ENCODE results near the gene APOB. TPM values are rescaled to one million over a fixed set of nuclear protein-coding genes. Genes with fewer than 3 reads are reported as not detected.
A peak's percentile ranks its signal among the peaks of the same experiment; 100 is the strongest.

Gene APOB
- total RNA-seq, 8 experiments from 2014 or later, result under 0.01 to 0.15 (median 0.09) TPM; not detected in 1

DNA sequence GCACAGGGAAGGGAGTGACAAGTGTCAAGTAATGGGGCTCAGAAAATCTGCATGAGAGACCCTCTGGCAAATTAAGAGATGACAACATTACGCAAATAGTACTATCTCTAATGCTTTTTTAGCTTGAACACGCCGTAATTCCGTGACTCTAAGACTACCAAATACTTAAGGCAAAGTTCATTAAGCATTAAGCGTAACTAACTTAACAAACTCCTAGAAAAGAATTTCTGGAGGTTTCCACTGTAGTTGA lies 1.2 kb downstream of the APOB start:
- in situ Hi-C loops (cut with MboI; ENCODE audit: low pct_unique_long_range_greater_than_20kb in 2 of 9, low sequenced_read_pairs in 9 of 9, unreplicated experiment in 9 of 9), result loop anchor here in 2 of 9 experiments (10.0 to 25.0 kb wide), 2 partner anchors 72 to 270 kb away; no protein-coding TSS in a partner anchor
- Histone ChIP-seq H3K27ac (no peak overlapping the region), H3K4me3 (no peak overlapping the region), H3K4me1 (replicated peaks in 1 of 2) (peaks cover 5 to 9% of the 10 kb centered on the region in 2 donors)
- ATAC-seq (replicated peaks in 6 of 8), result no peak
- 0 to 100% (median 21%) methylated on average over 1 to 5 of the region's 5 CpGs; no CpG with 5 or more reads in 2 of the 10 experiments for WGBS, 10 experiments

GRCh38 chr2:21041943-21042707 lies 1.7 kb downstream of the APOB start:
- Histone ChIP-seq H3K4me3 (no peak overlapping the region), H3K4me1 (replicated peaks in 1 of 2) (peaks cover 4 to 6% of the 10 kb centered on the region in 2 donors), H3K27ac (no peak overlapping the region)
- WGBS, 10 experiments, result 0 to 100% (median 76%) methylated on average over 1 to 11 of the region's 16 CpGs
- peak in 2 of 8 experiments; percentile 55 to 64 for ATAC-seq (replicated peaks in 6 of 8)
- in situ Hi-C loops (cut with MboI; ENCODE audit: low pct_unique_long_range_greater_than_20kb in 2 of 9, low sequenced_read_pairs in 9 of 9, unreplicated experiment in 9 of 9), result loop anchor here in 2 of 9 experiments (10.0 to 25.0 kb wide), 2 partner anchors 73 to 270 kb away; no protein-coding TSS in a partner anchor

GRCh38 chr2:21041462-21041861 lies 2.4 kb downstream of the APOB start:
- H3K4me3 ChIP-seq, result no peak overlapping the region
- WGBS, 10 experiments, result 33 to 100% (median 65%) methylated on average over 1 to 4 of the region's 4 CpGs
- in situ Hi-C loops (cut with MboI; ENCODE audit: low pct_unique_long_range_greater_than_20kb in 2 of 9, low sequenced_read_pairs in 9 of 9, unreplicated experiment in 9 of 9), result loop anchor here in 2 of 9 experiments (10.0 to 25.0 kb wide), 2 partner anchors 73 to 271 kb away; no protein-coding TSS in a partner anchor
- ATAC-seq (replicated peaks in 6 of 8), result no peak
- H3K27ac ChIP-seq, result no peak overlapping the region
- peaks cover 0 to 2% of the 10 kb centered on the region in 2 donors for H3K4me1 ChIP-seq (replicated peaks in 1 of 2)

DNA sequence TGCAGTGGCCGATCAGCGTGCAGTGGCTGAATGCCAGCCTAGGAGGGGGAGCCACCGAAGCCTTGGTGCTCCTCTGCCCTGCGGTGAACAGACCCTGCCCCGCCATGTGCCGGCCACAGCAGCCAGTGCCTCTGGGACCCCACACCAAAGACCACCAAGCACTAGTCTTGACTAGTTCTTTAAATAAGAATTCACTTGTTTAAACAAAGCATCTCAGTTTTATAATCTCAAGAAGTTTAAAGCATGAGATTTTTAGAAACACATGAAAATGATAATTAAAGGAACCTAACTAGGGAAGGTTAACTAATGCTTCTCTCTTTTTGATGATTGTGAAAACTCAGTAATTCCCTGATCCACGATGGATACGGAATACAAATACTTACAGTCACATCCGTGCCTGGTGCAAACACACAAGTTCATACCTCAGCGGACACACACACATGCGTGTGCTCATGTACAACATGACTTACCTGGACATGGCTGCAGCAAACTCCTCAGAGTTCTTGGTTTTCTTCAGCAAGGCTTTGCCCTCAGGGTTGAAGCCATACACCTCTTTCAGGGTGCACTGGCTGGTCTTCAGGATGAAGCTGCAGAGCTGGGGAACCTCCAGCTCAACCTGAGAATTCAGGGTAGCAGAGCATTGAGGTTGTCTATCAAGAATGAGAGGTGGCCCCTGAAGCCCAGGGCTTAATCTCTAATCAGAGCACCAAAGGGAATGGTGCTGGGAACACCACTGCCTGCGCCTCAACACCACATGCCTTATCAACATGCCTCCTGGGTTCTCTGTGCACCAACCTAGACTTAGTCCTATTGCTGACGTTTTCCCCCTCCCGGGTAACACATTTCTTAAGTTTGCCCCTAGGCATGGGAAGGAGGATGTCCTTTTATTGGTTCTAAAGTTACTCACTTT lies 3.1 kb downstream of the APOB start:
- ATAC-seq (replicated peaks in 6 of 8), result no peak
- in situ Hi-C loops (cut with MboI; ENCODE audit: low pct_unique_long_range_greater_than_20kb in 2 of 9, low sequenced_read_pairs in 9 of 9, unreplicated experiment in 9 of 9), result loop anchor here in 2 of 9 experiments (10.0 to 25.0 kb wide), 2 partner anchors 74 to 272 kb away; no protein-coding TSS in a partner anchor
- WGBS, 10 experiments, result 38 to 92% (median 80%) methylated on average over 2 to 10 of the region's 14 CpGs; no CpG with 5 or more reads in 2 of the 10 experiments
- Histone ChIP-seq H3K27ac (no peak overlapping the region), H3K4me1 (replicated peaks in 1 of 2) (peaks cover 0 to 2% of the 10 kb centered on the region in 2 donors), H3K4me3 (no peak overlapping the region)

DNA sequence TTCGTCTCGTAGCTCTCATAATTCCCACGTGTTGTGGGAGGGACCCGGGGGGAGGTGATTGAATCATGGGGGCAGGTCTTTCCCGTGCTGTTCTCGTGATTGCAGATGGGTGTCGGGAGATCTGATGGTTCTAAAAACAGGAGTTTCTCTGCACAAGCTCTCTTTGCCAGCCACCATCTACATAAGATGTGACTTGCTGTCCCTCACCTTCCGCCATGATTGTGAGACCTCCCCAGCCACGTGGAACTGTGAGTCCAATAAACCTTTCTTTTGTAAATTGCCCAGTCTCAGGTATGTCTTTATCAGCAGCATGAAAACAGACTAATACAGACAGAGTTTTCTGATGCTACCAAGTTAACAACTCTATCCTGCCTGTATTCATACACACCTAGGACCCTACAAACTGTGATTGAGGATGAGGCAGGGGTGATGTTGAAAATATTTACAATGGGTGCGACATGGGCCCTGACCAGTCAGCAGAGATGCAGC lies 3.9 kb downstream of the APOB start:
- Histone ChIP-seq H3K4me1 (replicated peaks in 1 of 2) (peaks cover 0 to 2% of the 10 kb centered on the region in 2 donors), H3K4me3 (no peak overlapping the region), H3K27ac (no peak overlapping the region)
- in situ Hi-C loops (cut with MboI; ENCODE audit: low pct_unique_long_range_greater_than_20kb in 2 of 9, low sequenced_read_pairs in 9 of 9, unreplicated experiment in 9 of 9), result loop anchor here in 2 of 9 experiments (10.0 to 25.0 kb wide), 2 partner anchors 75 to 272 kb away; no protein-coding TSS in a partner anchor
- WGBS, 10 experiments, result 0 to 100% (median 71%) methylated on average over 1 to 7 of the region's 10 CpGs; no CpG with 5 or more reads in 3 of the 10 experiments
- ATAC-seq (replicated peaks in 6 of 8), result no peak

DNA sequence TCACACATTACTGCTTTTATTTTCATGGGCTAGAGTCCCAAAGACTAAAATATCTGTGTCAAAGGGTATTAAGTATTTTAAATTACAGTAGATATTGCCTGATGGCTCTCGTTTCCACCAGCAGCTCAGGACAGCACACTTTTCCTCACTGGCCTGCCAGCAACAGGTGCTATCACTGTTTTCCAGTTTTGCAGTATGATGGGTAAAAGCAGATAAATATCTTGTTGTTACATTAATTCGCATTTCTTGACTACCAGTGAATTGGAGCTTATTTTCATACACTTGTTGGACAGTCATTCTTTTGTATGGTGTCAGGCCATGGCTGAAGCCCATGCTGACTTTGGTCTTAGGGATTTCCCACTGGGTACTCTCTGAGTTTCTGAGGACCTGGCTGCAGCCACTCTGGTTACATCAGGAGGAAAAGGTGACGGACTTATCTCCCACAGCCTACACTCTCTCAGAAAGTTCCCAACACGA lies 4.8 kb downstream of the APOB start:
- Histone ChIP-seq H3K4me3 (no peak overlapping the region), H3K4me1 (replicated peaks in 1 of 2) (peaks cover 0 to 2% of the 10 kb centered on the region in 2 donors), H3K27ac (no peak overlapping the region)
- in situ Hi-C loops (cut with MboI; ENCODE audit: low pct_unique_long_range_greater_than_20kb in 2 of 9, low sequenced_read_pairs in 9 of 9, unreplicated experiment in 9 of 9), result loop anchor here in 1 of 9 experiments (25.0 kb wide), 1 partner anchor 273 kb away; no protein-coding TSS in a partner anchor
- 15 to 100% (median 42%) methylated on average over 1 to 4 of the region's 4 CpGs; no CpG with 5 or more reads in 1 of the 10 experiments for WGBS, 10 experiments
- no peak for ATAC-seq (replicated peaks in 6 of 8)

DNA sequence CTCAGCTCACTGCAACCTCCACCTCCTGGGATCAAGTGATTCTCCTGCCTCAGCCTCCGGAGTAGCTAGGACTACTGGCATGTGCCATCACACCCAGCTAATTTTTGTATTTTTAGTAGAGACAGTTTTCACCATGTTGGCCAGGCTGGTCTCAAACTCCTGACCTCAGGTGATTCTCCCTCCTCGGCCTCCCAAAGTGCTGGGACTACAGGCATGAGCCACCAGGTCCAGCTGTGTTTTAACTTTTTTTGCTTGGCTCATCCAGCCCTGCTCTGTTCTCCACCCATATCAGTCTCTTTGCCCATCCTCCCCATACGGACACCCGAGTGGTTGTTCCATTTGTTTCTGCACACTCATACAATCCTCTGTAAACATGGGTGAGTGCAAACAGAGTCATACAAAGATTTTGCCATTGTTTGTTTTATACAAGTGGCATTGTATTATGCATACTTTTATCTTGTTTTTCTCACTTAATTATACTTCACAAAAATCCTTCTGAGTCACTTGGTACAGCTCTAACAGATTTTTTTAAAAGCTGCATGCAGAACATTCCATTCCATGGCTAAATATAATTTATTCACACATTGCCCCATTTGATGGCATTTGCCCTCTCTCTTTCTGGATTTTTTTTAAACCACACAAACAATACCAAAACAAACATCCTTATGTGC lies 5.3 kb downstream of the APOB start:
- ATAC-seq (replicated peaks in 6 of 8), result no peak
- H3K27ac ChIP-seq, result no peak overlapping the region
- 5 to 100% (median 76%) methylated on average over 1 to 4 of the region's 4 CpGs; no CpG with 5 or more reads in 1 of the 10 experiments for WGBS, 10 experiments
- in situ Hi-C loops (cut with MboI; ENCODE audit: low pct_unique_long_range_greater_than_20kb in 2 of 9, low sequenced_read_pairs in 9 of 9, unreplicated experiment in 9 of 9), result loop anchor here in 1 of 9 experiments (25.0 kb wide), 1 partner anchor 274 kb away; no protein-coding TSS in a partner anchor
- no peak overlapping the region for H3K4me3 ChIP-seq
- H3K4me1 ChIP-seq (replicated peaks in 1 of 2), result peaks cover 0 to 2% of the 10 kb centered on the region in 2 donors

GRCh38 chr2:21037671-21038108 lies 6.2 kb downstream of the APOB start:
- in situ Hi-C loops (cut with MboI; ENCODE audit: low pct_unique_long_range_greater_than_20kb in 2 of 9, low sequenced_read_pairs in 9 of 9, unreplicated experiment in 9 of 9), result loop anchor here in 1 of 9 experiments (25.0 kb wide), 1 partner anchor 275 kb away; no protein-coding TSS in a partner anchor
- H3K4me1 ChIP-seq (replicated peaks in 1 of 2), result no peaks in the 10 kb centered on the region
- H3K4me3 ChIP-seq, result no peak overlapping the region
- H3K27ac ChIP-seq, result no peak overlapping the region
- no peak for ATAC-seq (replicated peaks in 6 of 8)
- WGBS, 10 experiments, result 0 to 90% (median 63%) methylated on average over 1 to 3 of the region's 3 CpGs; no CpG with 5 or more reads in 3 of the 10 experiments

- H3K4me3 ChIP-seq, result no peak overlapping the region
- ATAC-seq (replicated peaks in 6 of 8), result no peak
- H3K4me1 ChIP-seq (replicated peaks in 1 of 2), result no peaks in the 10 kb centered on the region
- 33 to 100% (median 79%) methylated on average over 1 to 12 of the region's 15 CpGs; no CpG with 5 or more reads in 1 of the 10 experiments for WGBS, 10 experiments
- no peak overlapping the region for H3K27ac ChIP-seq
- in situ Hi-C loops (cut with MboI; ENCODE audit: low pct_unique_long_range_greater_than_20kb in 2 of 9, low sequenced_read_pairs in 9 of 9, unreplicated experiment in 9 of 9), result loop anchor here in 1 of 9 experiments (25.0 kb wide), 1 partner anchor 275 kb away; no protein-coding TSS in a partner anchor
Measured at GRCh38 chr2:21036708-21037670, 6.9 kb downstream of the APOB start.

GRCh38 chr2:21035974-21036707 lies 7.7 kb downstream of the APOB start:
- Histone ChIP-seq H3K4me1 (replicated peaks in 1 of 2) (no peaks in the 10 kb centered on the region), H3K27ac (no peak overlapping the region), H3K4me3 (no peak overlapping the region)
- in situ Hi-C loops (cut with MboI; ENCODE audit: low pct_unique_long_range_greater_than_20kb in 2 of 9, low sequenced_read_pairs in 9 of 9, unreplicated experiment in 9 of 9), result loop anchor here in 1 of 9 experiments (25.0 kb wide), 1 partner anchor 276 kb away; no protein-coding TSS in a partner anchor
- WGBS, 10 experiments, result 14 to 93% (median 76%) methylated on average over 1 to 4 of the region's 4 CpGs; no CpG with 5 or more reads in 1 of the 10 experiments
- no peak for ATAC-seq (replicated peaks in 6 of 8)
